ENCODE data around the gene RPAP3.
"Not testable (repeated sequence)": the region's sequence is repeated elsewhere in the genome, so short reads cannot be mapped to it uniquely, and the experiment has no call there.

The RPAP3 gene

DNA sequence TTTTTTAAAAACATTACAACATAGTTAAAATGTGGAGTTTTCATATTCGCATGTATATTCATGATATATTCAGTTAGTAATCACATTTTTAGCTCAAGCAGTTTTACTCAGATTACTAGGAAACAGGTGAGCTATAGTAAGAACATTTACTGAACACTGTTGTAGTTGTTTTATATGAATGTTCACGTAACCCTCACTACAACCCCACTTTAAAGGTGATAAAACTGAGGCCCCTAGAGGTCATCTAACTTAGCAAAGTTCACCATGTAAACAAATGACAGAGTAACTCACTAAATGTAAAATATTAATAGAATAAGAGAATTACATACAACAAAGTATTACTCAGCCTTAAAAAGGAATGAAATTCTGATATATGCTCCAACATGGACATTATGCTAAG, 26.0 kb downstream of the RPAP3 start:
- no peak for DNase-seq (ENCODE audit: low read depth)

DNA sequence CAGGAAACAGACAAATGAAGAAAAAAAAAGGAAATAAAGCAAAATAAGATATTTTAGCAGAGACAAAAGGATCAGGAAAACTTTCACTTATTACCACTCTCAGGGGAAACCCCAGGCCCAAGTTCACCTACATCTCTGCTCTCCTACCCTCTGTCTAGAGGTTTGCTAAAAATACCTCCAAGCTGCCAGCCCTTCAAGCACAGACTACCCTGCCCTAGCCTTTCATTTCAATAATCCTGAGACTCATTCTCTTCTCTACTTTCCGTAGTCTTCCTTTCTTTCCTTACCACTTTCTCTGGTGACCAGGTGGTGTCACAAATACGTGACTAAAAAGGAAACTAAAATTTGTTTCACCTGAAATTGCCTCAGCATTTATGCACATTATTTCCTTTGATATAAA, 33.8 kb downstream of the RPAP3 start:
- no peak for DNase-seq (ENCODE audit: low read depth)

GRCh38 chr12:47667935-47668334, 37.9 kb downstream of the RPAP3 start:
- DNase-seq (ENCODE audit: low read depth) = not testable (repeated sequence)

GRCh38 chr12:47652521-47653234, 53.2 kb downstream of the RPAP3 start:
- peak; percentile 11 for DNase-seq (ENCODE audit: low read depth)

DNA sequence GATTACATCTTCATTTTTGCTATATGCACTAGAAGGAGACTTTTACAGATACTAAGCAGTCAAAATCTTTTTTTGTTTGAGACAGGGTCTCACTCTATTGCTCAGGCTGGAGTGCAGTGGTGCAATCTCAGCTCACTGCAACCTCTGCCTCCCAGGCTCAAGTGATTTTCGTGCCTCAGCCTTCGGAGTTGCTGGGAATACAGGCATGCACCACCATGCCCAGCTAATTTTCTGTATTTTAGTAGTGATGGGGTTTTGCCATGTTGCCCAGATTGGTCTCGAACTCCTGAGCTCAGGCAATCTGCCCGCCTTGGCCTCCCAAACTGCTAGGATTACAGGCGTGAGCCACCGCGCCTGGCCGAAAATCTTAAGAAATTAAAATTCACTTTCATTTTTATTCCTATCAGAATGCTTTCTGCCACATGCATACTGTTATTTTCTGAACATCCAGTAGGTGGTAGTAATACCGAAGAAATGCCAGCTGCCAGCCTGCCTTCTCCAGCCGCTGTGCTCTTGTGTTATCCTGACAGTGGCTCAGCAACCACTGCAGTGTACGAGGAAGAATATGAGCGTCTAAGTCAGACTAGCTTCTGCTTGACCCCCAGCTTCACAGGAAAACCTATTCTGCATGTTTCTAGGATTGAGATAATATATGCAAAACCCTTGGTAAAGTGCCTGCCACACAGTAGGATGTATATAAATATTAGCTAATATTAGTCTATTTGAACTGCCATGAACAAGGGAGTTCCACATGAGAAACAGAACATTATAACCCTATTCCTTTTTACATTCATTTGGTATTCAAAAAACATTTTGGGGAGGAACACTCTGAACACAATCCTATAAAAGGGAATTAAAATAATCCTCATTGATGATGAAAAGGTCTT, 54.2 kb downstream of the RPAP3 start:
- peak; percentile 73 for DNase-seq (ENCODE audit: low read depth)

GRCh38 chr12:47650469-47650868, 55.4 kb downstream of the RPAP3 start:
- DNase-seq (ENCODE audit: low read depth) = peak; percentile 11

GRCh38 chr12:47649381-47649780, 56.4 kb downstream of the RPAP3 start:
- DNase-seq (ENCODE audit: low read depth) = no peak

DNA sequence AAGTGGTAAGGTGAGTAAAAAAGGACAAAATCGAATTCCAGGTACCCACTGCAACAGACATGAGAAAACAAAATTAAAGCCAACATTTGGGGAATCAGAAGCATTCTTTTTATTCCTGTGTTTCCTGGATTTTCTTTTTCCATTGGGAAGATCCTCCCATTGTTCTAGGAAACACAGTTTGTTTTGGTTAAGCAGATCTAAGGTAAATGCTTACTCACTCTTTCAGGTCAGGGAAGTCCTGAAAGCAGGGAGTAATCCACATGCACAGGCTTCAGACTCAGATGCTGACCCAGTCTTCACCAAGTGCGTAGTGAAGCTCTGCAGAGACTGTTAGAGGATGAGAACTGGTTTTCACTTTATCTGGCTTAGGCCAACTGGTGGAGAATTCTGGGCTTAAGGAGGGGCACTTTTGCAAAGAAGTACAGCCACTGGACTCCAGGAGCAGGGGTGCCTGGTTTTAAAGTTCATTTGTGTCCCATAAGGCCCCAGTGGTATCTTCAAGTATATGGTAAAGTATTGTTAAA, 57.7 kb downstream of the RPAP3 start:
- DNase-seq (ENCODE audit: low read depth) = no peak

DNA sequence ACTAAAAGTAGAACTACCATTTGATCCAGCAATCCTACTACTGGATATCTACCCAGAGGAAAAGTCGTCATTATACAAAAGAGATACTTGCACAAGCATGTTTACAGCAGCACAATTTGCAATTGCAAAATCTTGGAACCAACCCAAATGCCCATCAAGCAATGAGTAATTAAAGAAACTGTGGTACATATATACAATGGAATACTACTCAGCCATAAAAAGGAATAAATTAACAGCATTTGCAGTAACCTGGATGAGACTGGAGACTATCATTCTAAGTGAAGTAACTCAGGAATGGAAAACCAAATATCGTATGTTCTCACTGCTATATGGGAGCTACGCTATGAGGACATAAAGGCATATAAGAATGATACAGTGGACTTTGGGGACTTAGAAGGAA, 63.5 kb downstream of the RPAP3 start:
- DNase-seq (ENCODE audit: low read depth) = not testable (repeated sequence)

- peak; percentile 46 for DNase-seq (ENCODE audit: low read depth)
Observed at GRCh38 chr12:47636908-47637780, 68.7 kb downstream of the RPAP3 start.

- DNase-seq (ENCODE audit: low read depth) = not testable (repeated sequence)
Observed at GRCh38 chr12:47635770-47636169, 70.1 kb downstream of the RPAP3 start.

- DNase-seq (ENCODE audit: low read depth) = no peak
Observed at GRCh38 chr12:47634127-47634526, 71.7 kb downstream of the RPAP3 start.

DNA sequence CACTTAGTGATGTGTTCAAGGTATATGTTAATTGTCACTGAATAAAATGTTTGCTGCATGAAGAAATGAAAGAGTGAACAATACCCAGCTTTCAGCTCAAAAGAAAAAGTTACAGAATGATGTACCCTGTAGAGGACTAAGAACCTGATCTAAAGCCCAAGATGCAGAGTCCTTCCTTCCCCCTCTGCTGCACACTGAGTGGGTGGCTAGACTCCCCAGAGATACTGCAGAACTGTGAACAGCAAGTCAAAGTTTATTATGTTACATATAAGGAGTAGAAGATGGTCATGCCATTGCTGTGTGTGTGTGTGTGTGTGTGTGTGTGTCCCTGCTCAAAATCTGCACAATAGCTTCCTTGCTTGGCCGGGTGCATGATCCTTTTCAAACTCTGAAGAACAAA, 83.9 kb downstream of the RPAP3 start:
- DNase-seq (ENCODE audit: low read depth) = no peak

- DNase-seq (ENCODE audit: low read depth) = no peak
Observed at GRCh38 chr12:47617476-47617875, 88.4 kb downstream of the RPAP3 start.

GRCh38 chr12:47616440-47616839, 89.4 kb downstream of the RPAP3 start:
- no peak for DNase-seq (ENCODE audit: low read depth)

GRCh38 chr12:47615711-47616110, 90.1 kb downstream of the RPAP3 start:
- no peak for DNase-seq (ENCODE audit: low read depth)

- no peak for DNase-seq (ENCODE audit: low read depth)
Observed at GRCh38 chr12:47614521-47614920, 91.3 kb downstream of the RPAP3 start.

DNA sequence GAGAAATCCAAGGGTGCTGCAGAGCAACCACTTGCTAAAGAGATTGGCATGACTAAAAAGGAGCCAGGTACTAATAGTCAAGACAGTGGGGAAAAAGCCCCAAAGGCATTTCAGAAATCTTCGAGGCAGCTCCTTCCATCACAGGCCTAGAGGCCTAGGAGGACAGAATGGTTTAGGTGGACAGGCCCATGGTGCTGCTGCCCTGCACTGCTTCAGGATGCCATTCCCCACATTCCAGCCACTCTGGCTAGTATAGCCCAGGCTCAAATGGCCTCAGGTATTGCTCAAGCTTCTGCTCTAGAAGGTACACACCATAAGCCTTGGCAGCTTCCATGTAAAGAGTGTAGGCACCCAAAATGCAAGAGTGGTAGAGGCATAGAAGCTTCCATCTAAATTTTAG, 92.9 kb downstream of the RPAP3 start:
- no peak for DNase-seq (ENCODE audit: low read depth)

DNA sequence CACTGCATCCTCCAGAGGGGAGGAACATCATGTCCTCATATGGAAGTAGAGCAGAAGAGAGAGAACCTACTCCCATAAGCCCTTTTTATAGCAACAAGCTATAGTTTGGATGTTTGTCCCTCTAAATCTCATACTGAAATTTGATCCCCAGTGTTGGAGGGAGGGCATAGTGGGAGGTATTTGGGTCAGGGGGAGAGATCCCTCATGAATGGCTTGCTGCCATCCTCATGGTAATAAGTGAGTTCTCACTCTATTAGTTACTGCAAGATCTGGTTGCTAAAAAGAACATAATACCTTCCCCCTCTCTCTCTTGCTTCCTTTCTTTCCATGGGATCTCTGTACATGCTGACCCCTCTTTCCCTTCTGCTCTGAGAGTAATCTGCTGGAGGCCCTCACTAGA, 93.9 kb downstream of the RPAP3 start:
- no peak for DNase-seq (ENCODE audit: low read depth)

Data from EH (cell line).